Astrocyte of the spinal cord (primary cell): ENCODE data around the gene PKHD1.

Experiments used
- DNase-seq: peaks from one replicate; pipeline ENCODE4 v3.0.0; 2011; ENCODE audit warnings: low read depth, low spot score
- H3K4me3 ChIP-seq: 2 replicates; pipeline ENCODE4 v1.5.1; 2011; ENCODE audit warnings: low read depth, mild to moderate bottlenecking, low read length, moderate library complexity
- CTCF ChIP-seq: IDR thresholded peaks from 2 replicates; pipeline ENCODE4 v1.5.1; 2012; ENCODE audit warnings: low read depth, mild to moderate bottlenecking, low read length, inconsistent platforms
- in situ Hi-C: cut with HindIII; loops from 2 replicates; pipeline ENCODE4 v1.10.0; 2017; ENCODE audit warnings: low sequenced_read_pairs

Gene PKHD1

GRCh38 chr6:52089758-52090348, 2.4 kb upstream of the PKHD1 start:
- TF ChIP-seq CTCF: no peak
- H3K4me3 ChIP-seq: no peak overlapping the region
- in situ Hi-C loops: no loop called here
- DNase-seq: no peak

GRCh38 chr6:52086741-52087140, 672 bp downstream of the PKHD1 start:
- in situ Hi-C loops: no loop called here
- no peak overlapping the region for H3K4me3 ChIP-seq
- DNase-seq: no peak
- no peak for TF ChIP-seq CTCF

GRCh38 chr6:52081237-52081636, 6.2 kb downstream of the PKHD1 start:
- no peak overlapping the region for H3K4me3 ChIP-seq
- no peak for TF ChIP-seq CTCF
- in situ Hi-C loops: no loop called here
- DNase-seq: no peak

GRCh38 chr6:52077961-52078625, 9.3 kb downstream of the PKHD1 start:
- no peak overlapping the region for H3K4me3 ChIP-seq
- no peak for DNase-seq
- TF ChIP-seq CTCF: no peak
- in situ Hi-C loops: no loop called here

- DNase-seq: no peak
- no peak for TF ChIP-seq CTCF
- in situ Hi-C loops: no loop called here
- no peak overlapping the region for H3K4me3 ChIP-seq
Measured at GRCh38 chr6:52077180-52077884, 10.1 kb downstream of the PKHD1 start.

- no peak for TF ChIP-seq CTCF
- no peak for DNase-seq
- in situ Hi-C loops: no loop called here
Measured at GRCh38 chr6:52076791-52077179, 10.6 kb downstream of the PKHD1 start.

More at GRCh38 chr6:52076791-52077179, 10.6 kb downstream of the PKHD1 start:
- no peak overlapping the region for H3K4me3 ChIP-seq
